HepG2 (cell line): Measurements from ENCODE around the gene C6orf132.

Experiments
- NR2F6 ChIP-seq, 2 experiments: IDR thresholded peaks; 2 replicates each; pipeline ENCODE4 v1.6.1; 2016; ENCODE audit warnings: antibody characterized with exemption in 1 of 2, mild to moderate bottlenecking in 1 of 2
- RAD21 ChIP-seq: fragments of 450-650 bp; formaldehyde crosslinking; IDR thresholded peaks from 2 replicates; pipeline ENCODE4 v1.5.0; 2020; ENCODE audit warnings: mild to moderate bottlenecking

- TF ChIP-seq NR2F6 (IDR thresholded peaks at IDR 0.05) (no peak), NR2F6 (CRISPR knock-in tag; IDR thresholded peaks at IDR 0.05) (no peak), RAD21 (CRISPR knock-in tag) (no peak)
These were observed 73.4 kb downstream of the C6orf132 start for GRCh38 chr6:42068872-42069522.
